ENCODE data around the gene TIPARP.

Gene TIPARP

GRCh38 chr3:156675830-156676767 is 1.7 kb downstream of the TIPARP start:
- DNase-seq (ENCODE audit: low read depth in 1 of 2, low spot score in 1 of 2), result peak in 1 of 2 donors; percentile 37

GRCh38 chr3:156676768-156677479 is 2.5 kb downstream of the TIPARP start:
- DNase-seq (ENCODE audit: low read depth in 1 of 2, low spot score in 1 of 2), result peak in 1 of 2 donors; percentile 22

GRCh38 chr3:156677536-156677935 is 3.1 kb downstream of the TIPARP start:
- DNase-seq (ENCODE audit: low read depth in 1 of 2, low spot score in 1 of 2), result no peak

GRCh38 chr3:156678197-156678596 is 3.8 kb downstream of the TIPARP start:
- DNase-seq (ENCODE audit: low read depth in 1 of 2, low spot score in 1 of 2), result no peak

- DNase-seq (ENCODE audit: low read depth in 1 of 2, low spot score in 1 of 2), result no peak
Measured at GRCh38 chr3:156680243-156680914, 6.0 kb downstream of the TIPARP start.

- no peak for DNase-seq (ENCODE audit: low read depth in 1 of 2, low spot score in 1 of 2)
Measured at GRCh38 chr3:156681002-156681401, 6.6 kb downstream of the TIPARP start.

GRCh38 chr3:156682501-156682900 is 8.1 kb downstream of the TIPARP start:
- no peak for DNase-seq (ENCODE audit: low read depth in 1 of 2, low spot score in 1 of 2)

GRCh38 chr3:156682963-156683362 is 8.6 kb downstream of the TIPARP start:
- no peak for DNase-seq (ENCODE audit: low read depth in 1 of 2, low spot score in 1 of 2)

- no peak for DNase-seq (ENCODE audit: low read depth in 1 of 2, low spot score in 1 of 2)
Measured at GRCh38 chr3:156685198-156685597, 10.8 kb downstream of the TIPARP start.

GRCh38 chr3:156685752-156686151 is 11.4 kb downstream of the TIPARP start:
- DNase-seq (ENCODE audit: low read depth in 1 of 2, low spot score in 1 of 2), result no peak

- DNase-seq (ENCODE audit: low read depth in 1 of 2, low spot score in 1 of 2), result no peak
Measured at GRCh38 chr3:156687023-156687422, 12.6 kb downstream of the TIPARP start.

- no peak for DNase-seq (ENCODE audit: low read depth in 1 of 2, low spot score in 1 of 2)
Measured at GRCh38 chr3:156688632-156689452, 14.5 kb downstream of the TIPARP start.

- no peak for DNase-seq (ENCODE audit: low read depth in 1 of 2, low spot score in 1 of 2)
Measured at GRCh38 chr3:156689608-156690007, 15.2 kb downstream of the TIPARP start.

GRCh38 chr3:156691920-156692319 is 17.5 kb downstream of the TIPARP start:
- no peak for DNase-seq (ENCODE audit: low read depth in 1 of 2, low spot score in 1 of 2)

GRCh38 chr3:156693166-156693565 is 18.8 kb downstream of the TIPARP start:
- no peak for DNase-seq (ENCODE audit: low read depth in 1 of 2, low spot score in 1 of 2)

GRCh38 chr3:156694536-156694935 is 20.1 kb downstream of the TIPARP start:
- no peak for DNase-seq (ENCODE audit: low read depth in 1 of 2, low spot score in 1 of 2)

- no peak for DNase-seq (ENCODE audit: low read depth in 1 of 2, low spot score in 1 of 2)
Measured at GRCh38 chr3:156702367-156702766, 28.0 kb downstream of the TIPARP start.

GRCh38 chr3:156704370-156705036 is 30.1 kb downstream of the TIPARP start:
- no peak for DNase-seq (ENCODE audit: low read depth in 1 of 2, low spot score in 1 of 2)

GRCh38 chr3:156705761-156706616 is 31.6 kb downstream of the TIPARP start:
- DNase-seq (ENCODE audit: low read depth in 1 of 2, low spot score in 1 of 2), result no peak
